ENCODE results near the gene PITRM1.
"Not testable (repeated sequence)": the region's sequence is repeated elsewhere in the genome, so short reads cannot be mapped to it uniquely, and the experiment has no call there.

The PITRM1 gene

GRCh38 chr10:3172446-3173170 is at the start of gene PITRM1:
Gene PITRM1 (minus strand): TSS chr10:3172782. CDS start chr10:3172772, 10 bp downstream.
- DNase-seq (ENCODE audit: low spot score), result peak; percentile 99

- no peak for DNase-seq (ENCODE audit: low spot score)
These were observed 49.5 kb upstream of the PITRM1 start for GRCh38 chr10:3222068-3222467.

- DNase-seq (ENCODE audit: low spot score), result not testable (repeated sequence)
These were observed 49.0 kb upstream of the PITRM1 start for GRCh38 chr10:3221601-3222000.

GRCh38 chr10:3220853-3221252 is 48.3 kb upstream of the PITRM1 start:
- DNase-seq (ENCODE audit: low spot score), result no peak

- not testable (repeated sequence) for DNase-seq (ENCODE audit: low spot score)
These were observed 46.5 kb upstream of the PITRM1 start for GRCh38 chr10:3219021-3219628.

GRCh38 chr10:3217853-3218252 is 45.3 kb upstream of the PITRM1 start:
- no peak for DNase-seq (ENCODE audit: low spot score)

- no peak for DNase-seq (ENCODE audit: low spot score)
These were observed 44.7 kb upstream of the PITRM1 start for GRCh38 chr10:3217301-3217700.

GRCh38 chr10:3215153-3215775 is 42.7 kb upstream of the PITRM1 start:
- no peak for DNase-seq (ENCODE audit: low spot score)

GRCh38 chr10:3213758-3214515 is 41.4 kb upstream of the PITRM1 start:
- no peak for DNase-seq (ENCODE audit: low spot score)

GRCh38 chr10:3213208-3213607 is 40.6 kb upstream of the PITRM1 start:
- DNase-seq (ENCODE audit: low spot score), result no peak

- no peak for DNase-seq (ENCODE audit: low spot score)
These were observed 37.8 kb upstream of the PITRM1 start for GRCh38 chr10:3210251-3210877.

GRCh38 chr10:3208481-3209406 is 36.2 kb upstream of the PITRM1 start:
- no peak for DNase-seq (ENCODE audit: low spot score)

GRCh38 chr10:3207351-3207750 is 34.8 kb upstream of the PITRM1 start:
- no peak for DNase-seq (ENCODE audit: low spot score)

- DNase-seq (ENCODE audit: low spot score), result no peak
These were observed 34.1 kb upstream of the PITRM1 start for GRCh38 chr10:3206511-3207157.

- DNase-seq (ENCODE audit: low spot score), result no peak
These were observed 31.4 kb upstream of the PITRM1 start for GRCh38 chr10:3203972-3204371.

GRCh38 chr10:3203016-3203811 is 30.6 kb upstream of the PITRM1 start:
- no peak for DNase-seq (ENCODE audit: low spot score)

- no peak for DNase-seq (ENCODE audit: low spot score)
These were observed 29.2 kb upstream of the PITRM1 start for GRCh38 chr10:3201796-3202195.

- no peak for DNase-seq (ENCODE audit: low spot score)
These were observed 26.9 kb upstream of the PITRM1 start for GRCh38 chr10:3199488-3199887.

- no peak for DNase-seq (ENCODE audit: low spot score)
These were observed 26.3 kb upstream of the PITRM1 start for GRCh38 chr10:3198900-3199299.
